Fibroblast of lung (primary cell): ENCODE data around the gene IL36RN. TPM values are rescaled to one million over a fixed set of nuclear protein-coding genes. Genes with fewer than 3 reads are reported as not detected.

Source experiments
- DNase-seq, 2 donors: peaks; one replicate each; pipeline versions ENCODE4 v3.0.0 to v3.0.0-alpha.2; 2010; ENCODE audit warnings: low read depth in 2 of 2
- H2AFZ ChIP-seq: 2 replicates; pipeline ENCODE4 v1.5.1; 2012; ENCODE audit warnings: low read length, control low read depth, inconsistent platforms
- H3K27ac ChIP-seq: 2 replicates; pipeline ENCODE4 v1.5.1; 2011; ENCODE audit warnings: low read length, control low read depth; ENCODE audit not compliant: insufficient read depth
- H3K27me3 ChIP-seq: 2 replicates; pipeline ENCODE4 v1.5.1; 2011; ENCODE audit warnings: mild to moderate bottlenecking, low read length; ENCODE audit not compliant: control insufficient read depth, insufficient read depth
- H3K36me3 ChIP-seq: 2 replicates; pipeline ENCODE4 v1.5.1; 2011; ENCODE audit warnings: low read length; ENCODE audit not compliant: control insufficient read depth, insufficient read depth
- H3K4me1 ChIP-seq: 2 replicates; pipeline ENCODE4 v1.5.1; 2011; ENCODE audit warnings: low read length; ENCODE audit not compliant: control insufficient read depth, insufficient read depth; ENCODE audit errors: extremely low read depth
- H3K4me2 ChIP-seq: 2 replicates; pipeline ENCODE4 v1.5.1; 2011; ENCODE audit warnings: low read length, control low read depth; ENCODE audit not compliant: insufficient read depth; ENCODE audit errors: extremely low read depth
- H3K4me3 ChIP-seq, 4 experiments: fragments of 200-600 bp in 1 of 4; sonication (generic) in 1 of 4; replicated peaks in 1 of 4; 2 replicates each; pipeline ENCODE4 v1.5.1; 2011 to 2016; ENCODE audit warnings: low read length in 4 of 4, low read depth in 3 of 4, mild to moderate bottlenecking in 3 of 4, control low read depth in 2 of 4, inconsistent platforms in 1 of 4, mixed read lengths in 1 of 4; ENCODE audit not compliant: insufficient read depth in 1 of 4; ENCODE audit errors: control extremely low read depth in 1 of 4
- H3K79me2 ChIP-seq: 2 replicates; pipeline ENCODE4 v1.5.1; 2012; ENCODE audit warnings: mild to moderate bottlenecking, low read length, inconsistent platforms; ENCODE audit not compliant: control insufficient read depth, insufficient read depth
- H3K9ac ChIP-seq: 2 replicates; pipeline ENCODE4 v1.5.1; 2011; ENCODE audit warnings: mild to moderate bottlenecking, low read length, control low read depth; ENCODE audit not compliant: insufficient read depth
- H3K9me3 ChIP-seq: 2 replicates; pipeline ENCODE4 v1.5.1; 2012; ENCODE audit warnings: low read depth, low read length; ENCODE audit not compliant: control insufficient read depth, insufficient read depth
- H4K20me1 ChIP-seq: 2 replicates; pipeline ENCODE4 v1.5.1; 2011; ENCODE audit warnings: low read length; ENCODE audit not compliant: control insufficient read depth, insufficient read depth; ENCODE audit errors: extremely low read depth
- EZH2 ChIP-seq: IDR thresholded peaks from 2 replicates; pipeline ENCODE4 v1.5.1; 2012; ENCODE audit warnings: low read length, control low read depth, mild to moderate bottlenecking; ENCODE audit errors: missing control alignments
- polyA plus RNA-seq, 2 donors: library from polyadenylated mRNA; depleted of rRNA in 1 of 2; stranded (reverse) in 1 of 2; unstranded in 1 of 2; fragments of >200 nt; gene quantifications; 2 replicates each; pipeline ENCODE4 v1.2.1, GENCODE V29; 2011 to 2012; ENCODE audit warnings: missing spikeins in 1 of 2
- total RNA-seq: library from RNA; depleted of rRNA; stranded (reverse); fragments of >200 nt; gene quantifications from 2 replicates; pipeline ENCODE4 v1.2.1, GENCODE V29; 2014
- TF ChIP-seq, protein P1 (sequence below), 2 donors: IDR thresholded peaks in 1 of 2; conservative IDR thresholded peaks in 1 of 2; 1 replicate in 1 of 2; 2 replicates in 1 of 2; pipeline ENCODE4 v1.5.1; 2011 to 2012; ENCODE audit warnings: low read length in 2 of 2, control low read depth in 1 of 2, inconsistent platforms in 1 of 2, low read depth in 1 of 2, mild to moderate bottlenecking in 1 of 2

IL36RN gene
- total and polyA plus RNA-seq, 2 donors (not counting 1 experiment from before 2014, with no cell fraction given) = not detected

DNA sequence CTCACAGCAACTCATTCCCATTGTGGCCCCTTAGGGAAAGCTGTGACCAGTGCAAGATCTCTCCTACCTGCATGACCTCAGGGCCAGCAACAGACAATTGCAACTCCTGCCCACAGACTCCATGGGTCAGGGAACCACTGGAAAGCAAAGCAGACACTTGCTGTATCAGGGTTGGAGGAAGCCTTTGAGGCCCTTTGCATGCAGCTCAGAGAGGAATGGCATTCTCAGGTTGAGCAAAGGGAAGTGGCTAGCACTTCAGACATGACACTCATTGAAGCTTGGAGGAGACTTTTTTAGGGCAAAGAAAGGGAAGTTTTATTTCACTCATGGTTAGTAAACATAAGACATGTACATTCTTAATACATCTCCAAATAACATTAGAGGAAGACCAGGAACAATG, 30.9 kb downstream of the IL36RN start:
- Histone ChIP-seq H2AFZ (no peak overlapping the region), H3K9ac (no peak overlapping the region), H3K27ac (no peak overlapping the region), H3K4me1 (no peaks in the 10 kb centered on the region), H3K9me3 (no peaks in the 10 kb centered on the region), H3K79me2 (no peaks in the 10 kb centered on the region), H4K20me1 (no peaks in the 10 kb centered on the region), H3K4me3 (no peak overlapping the region), H3K4me2 (no peak overlapping the region), H3K27me3 (no peaks in the 10 kb centered on the region), H3K36me3 (no peaks in the 10 kb centered on the region)
- no peak for TF ChIP-seq EZH2
- TF ChIP-seq, protein P1, sequence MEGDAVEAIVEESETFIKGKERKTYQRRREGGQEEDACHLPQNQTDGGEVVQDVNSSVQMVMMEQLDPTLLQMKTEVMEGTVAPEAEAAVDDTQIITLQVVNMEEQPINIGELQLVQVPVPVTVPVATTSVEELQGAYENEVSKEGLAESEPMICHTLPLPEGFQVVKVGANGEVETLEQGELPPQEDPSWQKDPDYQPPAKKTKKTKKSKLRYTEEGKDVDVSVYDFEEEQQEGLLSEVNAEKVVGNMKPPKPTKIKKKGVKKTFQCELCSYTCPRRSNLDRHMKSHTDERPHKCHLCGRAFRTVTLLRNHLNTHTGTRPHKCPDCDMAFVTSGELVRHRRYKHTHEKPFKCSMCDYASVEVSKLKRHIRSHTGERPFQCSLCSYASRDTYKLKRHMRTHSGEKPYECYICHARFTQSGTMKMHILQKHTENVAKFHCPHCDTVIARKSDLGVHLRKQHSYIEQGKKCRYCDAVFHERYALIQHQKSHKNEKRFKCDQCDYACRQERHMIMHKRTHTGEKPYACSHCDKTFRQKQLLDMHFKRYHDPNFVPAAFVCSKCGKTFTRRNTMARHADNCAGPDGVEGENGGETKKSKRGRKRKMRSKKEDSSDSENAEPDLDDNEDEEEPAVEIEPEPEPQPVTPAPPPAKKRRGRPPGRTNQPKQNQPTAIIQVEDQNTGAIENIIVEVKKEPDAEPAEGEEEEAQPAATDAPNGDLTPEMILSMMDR (conservative IDR thresholded peaks at IDR 0.05 in 1 of 2, IDR thresholded peaks at IDR 0.05 in 1 of 2; ENCODE audit: low read depth in 1 of 2, low read length in 2 of 2) = no peak
- DNase-seq = no peak

DNA sequence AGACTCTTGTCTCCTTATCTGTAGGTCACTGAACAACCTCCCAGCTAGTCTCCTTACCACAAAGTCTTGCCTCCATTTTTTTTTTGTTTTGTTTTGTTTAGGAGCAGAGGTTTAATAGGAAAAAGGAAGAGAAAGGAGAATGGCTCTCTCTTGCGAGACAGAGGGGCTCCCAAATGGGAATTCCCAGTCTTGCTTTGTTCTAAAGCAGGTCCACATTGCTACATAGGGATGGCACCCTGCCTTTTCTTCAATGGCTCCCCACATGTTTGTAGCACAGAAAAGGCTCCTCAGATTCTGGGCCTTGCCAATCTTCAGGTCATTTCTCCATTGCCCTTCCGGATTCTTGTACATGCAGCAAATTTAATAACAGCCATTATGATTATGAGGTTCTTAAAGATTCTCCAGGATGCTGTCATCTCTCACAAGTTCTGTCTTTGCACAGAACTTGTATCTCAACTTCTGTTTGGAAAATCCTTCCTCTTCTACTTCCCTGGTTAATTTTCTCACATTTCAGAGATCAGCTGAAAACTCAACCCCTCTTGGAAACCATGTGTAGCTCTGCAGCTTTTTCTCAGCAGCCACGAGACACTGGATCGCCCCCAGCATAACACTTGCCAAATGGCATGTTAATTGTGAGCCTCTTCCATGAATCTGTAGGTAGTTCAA, 32.4 kb downstream of the IL36RN start:
- Histone ChIP-seq H3K36me3 (no peaks in the 10 kb centered on the region), H3K4me1 (no peaks in the 10 kb centered on the region), H4K20me1 (no peaks in the 10 kb centered on the region), H3K27ac (no peak overlapping the region), H3K9me3 (no peaks in the 10 kb centered on the region), H3K9ac (no peak overlapping the region), H3K4me2 (no peak overlapping the region), H3K4me3 (no peak overlapping the region), H2AFZ (no peak overlapping the region), H3K79me2 (no peaks in the 10 kb centered on the region), H3K27me3 (no peaks in the 10 kb centered on the region)
- TF ChIP-seq, protein P1 (conservative IDR thresholded peaks at IDR 0.05 in 1 of 2, IDR thresholded peaks at IDR 0.05 in 1 of 2; ENCODE audit: low read depth in 1 of 2, low read length in 2 of 2) = no peak
- TF ChIP-seq EZH2 = no peak
- DNase-seq = no peak

DNA sequence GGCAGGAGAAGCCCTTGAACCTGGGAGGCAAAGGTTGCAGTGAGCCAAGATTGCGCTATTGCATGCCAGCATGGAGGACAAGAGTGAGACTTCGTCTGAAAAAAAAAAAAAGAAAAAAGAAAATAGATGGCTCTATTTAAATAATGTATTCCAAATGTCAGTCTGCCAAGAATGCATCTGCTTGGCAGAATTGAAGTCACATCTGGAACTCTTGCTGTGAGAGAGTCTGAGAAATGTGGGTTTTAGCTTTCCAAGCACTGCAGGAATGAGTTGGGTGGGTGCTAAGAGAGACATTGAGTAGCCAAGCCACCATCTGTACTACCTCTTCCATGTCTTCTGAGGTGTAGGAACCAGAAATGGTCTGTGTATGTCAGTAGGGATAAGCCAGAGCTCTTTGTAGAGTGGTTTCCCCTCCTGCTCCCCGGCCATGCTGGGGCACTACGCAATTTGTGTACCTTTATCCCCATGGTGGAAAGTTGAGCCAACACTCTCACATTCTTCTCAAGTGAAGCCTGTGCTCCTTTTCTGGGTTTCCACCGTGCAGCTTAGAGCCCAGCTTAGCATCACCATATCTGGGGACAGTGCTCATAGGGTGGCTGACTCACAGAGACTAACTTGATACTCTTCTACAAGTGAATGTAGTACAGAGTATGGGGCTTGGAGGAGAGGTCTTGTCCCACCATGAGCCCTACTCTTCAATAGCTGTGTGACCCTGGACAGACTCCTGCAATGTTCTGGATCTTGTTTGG, 34.0 kb downstream of the IL36RN start:
- no peak overlapping the region for H3K4me2 ChIP-seq
- H3K9ac ChIP-seq = no peak overlapping the region
- TF ChIP-seq EZH2 = no peak
- TF ChIP-seq, protein P1 (conservative IDR thresholded peaks at IDR 0.05 in 1 of 2, IDR thresholded peaks at IDR 0.05 in 1 of 2; ENCODE audit: low read depth in 1 of 2, low read length in 2 of 2) = no peak
- H3K27ac ChIP-seq = no peak overlapping the region
- no peaks in the 10 kb centered on the region for H3K79me2 ChIP-seq
- no peaks in the 10 kb centered on the region for H3K36me3 ChIP-seq
- H3K4me3 ChIP-seq = no peak overlapping the region
- no peaks in the 10 kb centered on the region for H3K4me1 ChIP-seq
- H3K27me3 ChIP-seq = no peaks in the 10 kb centered on the region
- no peaks in the 10 kb centered on the region for H4K20me1 ChIP-seq
- H2AFZ ChIP-seq = no peak overlapping the region
- no peaks in the 10 kb centered on the region for H3K9me3 ChIP-seq
- no peak for DNase-seq
